Colon (tissue), 2 donors: ENCODE results near the gene CABLES2.

Experiments
- FAIRE-seq: peaks from 2 replicates; lab custom pipeline; 2012; peaks lifted over from hg19 to GRCh38; lab: Jason Lieb, UNC
- donor health status: control.
- donor health status: control.

Gene CABLES2

GRCh38 chr20:62418709-62419487 is 11.8 kb upstream of the CABLES2 start:
- FAIRE-seq = no peak

- FAIRE-seq = no peak
Measured at GRCh38 chr20:62417981-62418708, 11.1 kb upstream of the CABLES2 start.

GRCh38 chr20:62416651-62417637 is 9.9 kb upstream of the CABLES2 start:
- no peak for FAIRE-seq

GRCh38 chr20:62415354-62416111 is 8.4 kb upstream of the CABLES2 start:
- FAIRE-seq = no peak

- no peak for FAIRE-seq
Measured at GRCh38 chr20:62413896-62414481, 6.9 kb upstream of the CABLES2 start.

- no peak for FAIRE-seq
Measured at GRCh38 chr20:62413025-62413570, 6.0 kb upstream of the CABLES2 start.

GRCh38 chr20:62412194-62413024 is 5.3 kb upstream of the CABLES2 start:
- FAIRE-seq = no peak

GRCh38 chr20:62411479-62412193 is 4.6 kb upstream of the CABLES2 start:
- FAIRE-seq = no peak

- no peak for FAIRE-seq
Measured at GRCh38 chr20:62410746-62411478, 3.8 kb upstream of the CABLES2 start.

- FAIRE-seq = no peak
Measured at GRCh38 chr20:62409931-62410745, 3.1 kb upstream of the CABLES2 start.

- no peak for FAIRE-seq
Measured at GRCh38 chr20:62409086-62409853, 2.2 kb upstream of the CABLES2 start.

GRCh38 chr20:62408640-62409039 is 1.6 kb upstream of the CABLES2 start:
- no peak for FAIRE-seq

GRCh38 chr20:62408055-62408454 is 970 bp upstream of the CABLES2 start:
- no peak for FAIRE-seq

- FAIRE-seq = no peak
Measured at GRCh38 chr20:62406635-62407176, 379 bp downstream of the CABLES2 start.

GRCh38 chr20:62405981-62406513 is 1.0 kb downstream of the CABLES2 start:
- no peak for FAIRE-seq
